Measurements from ENCODE around the gene ZNF827.

The ZNF827 gene

DNA sequence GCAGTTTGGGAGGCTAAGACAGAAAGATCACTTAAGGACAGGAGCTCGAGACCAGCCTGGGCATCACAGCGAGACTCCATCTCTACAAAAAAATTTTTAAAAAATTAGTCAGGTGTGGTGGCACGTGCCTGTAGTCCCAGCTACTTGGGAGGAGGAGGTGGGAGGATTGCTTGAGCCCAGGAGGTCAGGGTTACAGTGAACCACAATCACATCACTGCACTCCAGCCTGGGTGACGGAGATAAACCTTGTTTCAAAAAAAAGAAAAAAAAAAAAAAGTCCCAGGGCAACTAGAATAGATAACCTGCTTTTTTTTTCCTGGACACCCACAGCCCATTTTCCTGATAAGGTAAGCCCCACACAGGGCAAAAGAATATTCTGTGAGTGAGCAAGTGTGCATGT, 162.4 kb downstream of the ZNF827 start:
- peaks cover 3 to 10% of the 10 kb centered on the region in 2 experiments for H3K4me1 ChIP-seq (ENCODE audit: control insufficient read depth in 1 of 2, insufficient read depth in 1 of 2, low read depth in 1 of 2, low read length in 1 of 2)
- no peaks in the 10 kb centered on the region for H3K36me3 ChIP-seq
- H3K4me3 ChIP-seq (ENCODE audit: low read depth in 1 of 2, low read length in 1 of 2) = no peak overlapping the region
- no peaks in the 10 kb centered on the region for H3K27me3 ChIP-seq
- H3K9me3 ChIP-seq = no peaks in the 10 kb centered on the region
- no peak overlapping the region for H3K27ac ChIP-seq
- TF ChIP-seq, protein P1, sequence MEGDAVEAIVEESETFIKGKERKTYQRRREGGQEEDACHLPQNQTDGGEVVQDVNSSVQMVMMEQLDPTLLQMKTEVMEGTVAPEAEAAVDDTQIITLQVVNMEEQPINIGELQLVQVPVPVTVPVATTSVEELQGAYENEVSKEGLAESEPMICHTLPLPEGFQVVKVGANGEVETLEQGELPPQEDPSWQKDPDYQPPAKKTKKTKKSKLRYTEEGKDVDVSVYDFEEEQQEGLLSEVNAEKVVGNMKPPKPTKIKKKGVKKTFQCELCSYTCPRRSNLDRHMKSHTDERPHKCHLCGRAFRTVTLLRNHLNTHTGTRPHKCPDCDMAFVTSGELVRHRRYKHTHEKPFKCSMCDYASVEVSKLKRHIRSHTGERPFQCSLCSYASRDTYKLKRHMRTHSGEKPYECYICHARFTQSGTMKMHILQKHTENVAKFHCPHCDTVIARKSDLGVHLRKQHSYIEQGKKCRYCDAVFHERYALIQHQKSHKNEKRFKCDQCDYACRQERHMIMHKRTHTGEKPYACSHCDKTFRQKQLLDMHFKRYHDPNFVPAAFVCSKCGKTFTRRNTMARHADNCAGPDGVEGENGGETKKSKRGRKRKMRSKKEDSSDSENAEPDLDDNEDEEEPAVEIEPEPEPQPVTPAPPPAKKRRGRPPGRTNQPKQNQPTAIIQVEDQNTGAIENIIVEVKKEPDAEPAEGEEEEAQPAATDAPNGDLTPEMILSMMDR (IDR thresholded peaks at IDR 0.05) = no peak

DNA sequence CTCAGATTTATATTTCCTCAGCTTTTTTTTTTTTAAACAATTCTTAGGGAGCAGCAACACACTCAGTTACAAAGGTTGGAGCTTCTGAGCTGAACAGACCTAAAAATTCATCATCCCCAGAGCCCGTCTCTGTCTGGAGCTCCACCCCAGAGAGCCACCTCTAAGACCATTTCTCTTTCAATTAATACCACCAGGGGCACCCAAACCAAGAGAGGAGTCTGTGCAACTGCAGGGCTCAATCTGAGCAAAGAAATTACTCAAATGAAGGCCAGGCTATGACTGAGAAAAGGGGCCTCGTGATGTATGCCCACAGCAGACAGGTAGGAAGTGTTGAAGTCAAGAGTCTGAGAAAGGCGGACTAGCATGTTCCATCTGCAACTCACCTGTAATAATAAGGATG, 163.2 kb downstream of the ZNF827 start:
- Histone ChIP-seq H3K9me3 (no peaks in the 10 kb centered on the region), H3K4me3 (ENCODE audit: low read depth in 1 of 2, low read length in 1 of 2) (no peak overlapping the region), H3K4me1 (ENCODE audit: control insufficient read depth in 1 of 2, insufficient read depth in 1 of 2, low read depth in 1 of 2, low read length in 1 of 2) (peaks cover 3 to 10% of the 10 kb centered on the region in 2 experiments), H3K27ac (no peak overlapping the region), H3K36me3 (no peaks in the 10 kb centered on the region), H3K27me3 (no peaks in the 10 kb centered on the region)
- TF ChIP-seq, protein P1 (IDR thresholded peaks at IDR 0.05) = no peak

DNA sequence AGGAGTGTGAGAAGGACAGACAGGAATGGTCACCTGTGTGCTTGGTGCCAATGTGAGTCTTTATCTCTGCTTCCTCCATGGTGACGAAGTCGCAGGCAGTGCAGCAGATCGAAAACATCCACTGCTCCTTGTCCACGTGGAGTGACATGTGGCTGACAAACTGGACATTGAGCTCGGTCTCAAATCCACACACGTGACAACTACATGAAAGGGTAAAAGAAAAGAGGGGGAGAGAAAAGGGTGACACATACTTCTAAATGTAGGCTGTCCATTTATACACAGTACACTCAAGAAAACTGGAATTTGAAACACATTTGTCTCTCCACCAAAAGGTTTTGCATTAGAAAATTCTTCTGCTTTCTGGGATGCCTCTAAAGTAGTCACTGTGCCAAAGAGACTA, 164.2 kb downstream of the ZNF827 start:
- H3K27ac ChIP-seq = no peak overlapping the region
- H3K36me3 ChIP-seq = no peaks in the 10 kb centered on the region
- TF ChIP-seq, protein P1 (IDR thresholded peaks at IDR 0.05) = no peak
- no peak overlapping the region for H3K4me3 ChIP-seq (ENCODE audit: low read depth in 1 of 2, low read length in 1 of 2)
- H3K27me3 ChIP-seq = no peaks in the 10 kb centered on the region
- no peaks in the 10 kb centered on the region for H3K9me3 ChIP-seq
- peaks cover 3 to 12% of the 10 kb centered on the region in 2 experiments for H3K4me1 ChIP-seq (ENCODE audit: control insufficient read depth in 1 of 2, insufficient read depth in 1 of 2, low read depth in 1 of 2, low read length in 1 of 2)

DNA sequence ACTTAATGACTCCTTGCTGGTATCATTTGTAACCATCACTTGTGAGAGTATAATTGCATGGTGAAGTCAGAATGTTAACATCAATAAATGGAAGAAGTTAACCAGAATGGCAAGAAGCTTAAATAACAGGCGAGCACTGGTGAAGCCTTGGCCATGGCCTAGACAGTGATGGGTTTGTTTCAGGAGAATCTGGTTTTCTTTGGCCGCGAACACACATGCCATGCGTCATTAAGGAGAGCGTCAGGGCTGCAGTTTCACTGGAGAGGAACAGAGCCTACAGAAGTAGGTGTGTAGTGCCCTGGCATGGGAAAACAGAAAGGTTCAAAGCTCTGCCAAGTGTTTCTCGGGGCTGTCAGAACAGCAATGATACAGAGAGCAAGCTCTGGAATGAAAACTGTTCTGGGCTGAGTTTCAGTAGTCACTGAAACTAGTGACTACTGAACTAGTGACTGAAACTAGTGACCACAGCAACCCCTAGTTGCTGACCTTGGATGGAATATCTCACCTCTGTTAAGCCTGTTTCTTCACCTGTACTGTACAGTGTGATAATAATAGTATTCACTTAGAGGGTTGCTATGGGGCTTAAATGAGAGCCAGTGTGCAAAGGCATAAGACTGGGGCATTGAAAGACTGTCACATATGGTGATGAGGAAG, 164.9 kb downstream of the ZNF827 start:
- Histone ChIP-seq H3K9me3 (no peaks in the 10 kb centered on the region), H3K27ac (no peak overlapping the region), H3K36me3 (no peaks in the 10 kb centered on the region)

DNA sequence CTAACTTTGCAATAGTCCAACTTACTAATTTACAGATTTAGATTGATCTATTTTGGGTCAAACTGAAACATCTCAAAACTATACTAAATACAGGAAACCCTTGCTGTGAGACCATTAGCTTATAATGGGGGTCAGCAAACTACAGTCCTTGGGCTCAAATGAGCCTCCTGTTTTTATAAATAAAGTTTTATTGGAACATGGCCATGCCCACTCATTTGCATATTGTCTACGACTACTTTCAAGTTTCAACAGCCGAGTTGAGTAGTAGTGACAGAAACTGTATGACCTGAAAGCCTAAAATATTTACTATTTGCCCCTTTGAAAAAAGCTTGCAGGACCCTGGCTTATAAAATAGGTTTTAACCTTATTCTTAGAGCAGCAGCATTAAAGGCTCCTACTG, 166.3 kb downstream of the ZNF827 start:
- TF ChIP-seq, protein P1 (IDR thresholded peaks at IDR 0.05) = no peak

More for the DNA sequence above, 164.9 kb downstream of the ZNF827 start:
- Histone ChIP-seq H3K27me3 (no peaks in the 10 kb centered on the region), H3K4me1 (ENCODE audit: control insufficient read depth in 1 of 2, insufficient read depth in 1 of 2, low read depth in 1 of 2, low read length in 1 of 2) (peaks cover 0 to 10% of the 10 kb centered on the region in 2 experiments), H3K4me3 (ENCODE audit: low read depth in 1 of 2, low read length in 1 of 2) (no peak overlapping the region)
- TF ChIP-seq, protein P1 (IDR thresholded peaks at IDR 0.05) = no peak

More for the DNA sequence above, 166.3 kb downstream of the ZNF827 start:
- H3K27ac ChIP-seq = no peak overlapping the region
- no peaks in the 10 kb centered on the region for H3K27me3 ChIP-seq
- no peaks in the 10 kb centered on the region for H3K9me3 ChIP-seq
- no peaks in the 10 kb centered on the region for H3K36me3 ChIP-seq
- no peak overlapping the region for H3K4me3 ChIP-seq (ENCODE audit: low read depth in 1 of 2, low read length in 1 of 2)
- peaks cover 0 to 10% of the 10 kb centered on the region in 2 experiments for H3K4me1 ChIP-seq (ENCODE audit: control insufficient read depth in 1 of 2, insufficient read depth in 1 of 2, low read depth in 1 of 2, low read length in 1 of 2)
